ENCODE data around the gene RIMKLB.
"Not testable (repeated sequence)": the region's sequence is repeated elsewhere in the genome, so short reads cannot be mapped to it uniquely, and the experiment has no call there.

Gene RIMKLB

GRCh38 chr12:8793226-8793625 is 95.4 kb downstream of the RIMKLB start:
- not testable (repeated sequence) for H3K4me1 ChIP-seq (ENCODE audit: control insufficient read depth, insufficient read depth, low read length, poor library complexity, severe bottlenecking); H3K4me3 ChIP-seq (ENCODE audit: extremely low read depth, insufficient read depth, low read length, poor library complexity, severe bottlenecking); H3K9me3 ChIP-seq (ENCODE audit: control insufficient read depth, low read length); H3K27ac ChIP-seq (ENCODE audit: low read depth, low read length, severe bottlenecking)
- no CpG with 5 or more reads among the region's 4 CpGs for WGBS, 2 experiments (ENCODE audit: insufficient coverage in 2 of 2)
- peaks cover 35% of the 10 kb centered on the region for H3K36me3 ChIP-seq (ENCODE audit: control insufficient read depth, insufficient read depth, low read length)

- H3K27ac ChIP-seq (ENCODE audit: low read depth, low read length, severe bottlenecking); H3K4me1 ChIP-seq (ENCODE audit: control insufficient read depth, insufficient read depth, low read length, poor library complexity, severe bottlenecking); H3K9me3 ChIP-seq (ENCODE audit: control insufficient read depth, low read length); H3K4me3 ChIP-seq (ENCODE audit: extremely low read depth, insufficient read depth, low read length, poor library complexity, severe bottlenecking): not testable (repeated sequence)
- peaks cover 35% of the 10 kb centered on the region for H3K36me3 ChIP-seq (ENCODE audit: control insufficient read depth, insufficient read depth, low read length)
- WGBS, 2 experiments (ENCODE audit: insufficient coverage in 2 of 2): 99% methylated on average over 16 to 18 of the region's 21 CpGs
These were observed 96.8 kb downstream of the RIMKLB start for GRCh38 chr12:8794611-8795010.

- no peaks in the 10 kb centered on the region for H3K4me1 ChIP-seq (ENCODE audit: control insufficient read depth, insufficient read depth, low read length, poor library complexity, severe bottlenecking)
These were observed 99.2 kb downstream of the RIMKLB start for GRCh38 chr12:8796831-8797626.

GRCh38 chr12:8801213-8801612 is 103.4 kb downstream of the RIMKLB start:
- not testable (repeated sequence) for H3K4me1 ChIP-seq (ENCODE audit: control insufficient read depth, insufficient read depth, low read length, poor library complexity, severe bottlenecking); H3K36me3 ChIP-seq (ENCODE audit: control insufficient read depth, insufficient read depth, low read length)

More at GRCh38 chr12:8796831-8797626, 99.2 kb downstream of the RIMKLB start:
- H3K4me3 ChIP-seq (ENCODE audit: extremely low read depth, insufficient read depth, low read length, poor library complexity, severe bottlenecking): no peak overlapping the region
- no peaks in the 10 kb centered on the region for H3K9me3 ChIP-seq (ENCODE audit: control insufficient read depth, low read length)
- 96 to 100% methylated on average over 2 to 3 of the region's 5 CpGs for WGBS, 2 experiments (ENCODE audit: insufficient coverage in 2 of 2)
- peaks cover 25% of the 10 kb centered on the region for H3K36me3 ChIP-seq (ENCODE audit: control insufficient read depth, insufficient read depth, low read length)
- no peak overlapping the region for H3K27ac ChIP-seq (ENCODE audit: low read depth, low read length, severe bottlenecking)

GRCh38 chr12:8804833-8805232 is 107.0 kb downstream of the RIMKLB start:
- 63 to 75% methylated on average over 1 to 3 of the region's 3 CpGs for WGBS, 2 experiments (ENCODE audit: insufficient coverage in 2 of 2)
- not testable (repeated sequence) for H3K4me3 ChIP-seq (ENCODE audit: extremely low read depth, insufficient read depth, low read length, poor library complexity, severe bottlenecking)

More at GRCh38 chr12:8801213-8801612, 103.4 kb downstream of the RIMKLB start:
- H3K9me3 ChIP-seq (ENCODE audit: control insufficient read depth, low read length); H3K4me3 ChIP-seq (ENCODE audit: extremely low read depth, insufficient read depth, low read length, poor library complexity, severe bottlenecking); H3K27ac ChIP-seq (ENCODE audit: low read depth, low read length, severe bottlenecking): not testable (repeated sequence)
- no CpG with 5 or more reads among the region's 3 CpGs for WGBS, 2 experiments (ENCODE audit: insufficient coverage in 2 of 2)

GRCh38 chr12:8805487-8805886 is 107.7 kb downstream of the RIMKLB start:
- not testable (repeated sequence) for H3K4me1 ChIP-seq (ENCODE audit: control insufficient read depth, insufficient read depth, low read length, poor library complexity, severe bottlenecking); H3K4me3 ChIP-seq (ENCODE audit: extremely low read depth, insufficient read depth, low read length, poor library complexity, severe bottlenecking); H3K36me3 ChIP-seq (ENCODE audit: control insufficient read depth, insufficient read depth, low read length); H3K9me3 ChIP-seq (ENCODE audit: control insufficient read depth, low read length); H3K27ac ChIP-seq (ENCODE audit: low read depth, low read length, severe bottlenecking)
- WGBS, 2 experiments (ENCODE audit: insufficient coverage in 2 of 2): 87 to 88% methylated on average over 9 to 10 of the region's 11 CpGs

More at GRCh38 chr12:8804833-8805232, 107.0 kb downstream of the RIMKLB start:
- not testable (repeated sequence) for H3K9me3 ChIP-seq (ENCODE audit: control insufficient read depth, low read length); H3K4me1 ChIP-seq (ENCODE audit: control insufficient read depth, insufficient read depth, low read length, poor library complexity, severe bottlenecking); H3K27ac ChIP-seq (ENCODE audit: low read depth, low read length, severe bottlenecking); H3K36me3 ChIP-seq (ENCODE audit: control insufficient read depth, insufficient read depth, low read length)

- H3K4me1 ChIP-seq (ENCODE audit: control insufficient read depth, insufficient read depth, low read length, poor library complexity, severe bottlenecking); H3K27ac ChIP-seq (ENCODE audit: low read depth, low read length, severe bottlenecking); H3K4me3 ChIP-seq (ENCODE audit: extremely low read depth, insufficient read depth, low read length, poor library complexity, severe bottlenecking); H3K36me3 ChIP-seq (ENCODE audit: control insufficient read depth, insufficient read depth, low read length); H3K9me3 ChIP-seq (ENCODE audit: control insufficient read depth, low read length): not testable (repeated sequence)
- 95 to 98% methylated on average over 10 to 11 of the region's 11 CpGs for WGBS, 2 experiments (ENCODE audit: insufficient coverage in 2 of 2)
These were observed 109.3 kb downstream of the RIMKLB start for GRCh38 chr12:8807084-8807483.

- H3K9me3 ChIP-seq (ENCODE audit: control insufficient read depth, low read length); H3K27ac ChIP-seq (ENCODE audit: low read depth, low read length, severe bottlenecking); H3K36me3 ChIP-seq (ENCODE audit: control insufficient read depth, insufficient read depth, low read length); H3K4me1 ChIP-seq (ENCODE audit: control insufficient read depth, insufficient read depth, low read length, poor library complexity, severe bottlenecking); H3K4me3 ChIP-seq (ENCODE audit: extremely low read depth, insufficient read depth, low read length, poor library complexity, severe bottlenecking): not testable (repeated sequence)
- WGBS, 2 experiments (ENCODE audit: insufficient coverage in 2 of 2): 28 to 49% methylated on average over 5 of the region's 7 CpGs
These were observed 112.3 kb downstream of the RIMKLB start for GRCh38 chr12:8810112-8810511.

GRCh38 chr12:8813572-8814357 is 116.0 kb downstream of the RIMKLB start:
- Histone ChIP-seq H3K27ac (ENCODE audit: low read depth, low read length, severe bottlenecking) (no peak overlapping the region), H3K36me3 (ENCODE audit: control insufficient read depth, insufficient read depth, low read length) (no peaks in the 10 kb centered on the region), H3K4me3 (ENCODE audit: extremely low read depth, insufficient read depth, low read length, poor library complexity, severe bottlenecking) (no peak overlapping the region), H3K9me3 (ENCODE audit: control insufficient read depth, low read length) (no peaks in the 10 kb centered on the region), H3K4me1 (ENCODE audit: control insufficient read depth, insufficient read depth, low read length, poor library complexity, severe bottlenecking) (no peaks in the 10 kb centered on the region)
- WGBS, 2 experiments (ENCODE audit: insufficient coverage in 2 of 2): 92% methylated on average over 2 of the region's 5 CpGs; no CpG with 5 or more reads in 1 of the 2 experiments

GRCh38 chr12:8816448-8817050 is 118.8 kb downstream of the RIMKLB start:
- Histone ChIP-seq H3K4me3 (ENCODE audit: extremely low read depth, insufficient read depth, low read length, poor library complexity, severe bottlenecking) (no peak overlapping the region), H3K9me3 (ENCODE audit: control insufficient read depth, low read length) (no peaks in the 10 kb centered on the region)
- 86 to 100% methylated on average over 1 to 3 of the region's 3 CpGs for WGBS, 2 experiments (ENCODE audit: insufficient coverage in 2 of 2)

More at GRCh38 chr12:8816448-8817050, 118.8 kb downstream of the RIMKLB start:
- Histone ChIP-seq H3K36me3 (ENCODE audit: control insufficient read depth, insufficient read depth, low read length) (no peaks in the 10 kb centered on the region), H3K4me1 (ENCODE audit: control insufficient read depth, insufficient read depth, low read length, poor library complexity, severe bottlenecking) (no peaks in the 10 kb centered on the region), H3K27ac (ENCODE audit: low read depth, low read length, severe bottlenecking) (no peak overlapping the region)
